Ovary (tissue), 9 donors: ENCODE measurements around the gene B3GALT4. TPM values are rescaled to one million over a fixed set of nuclear protein-coding genes. Genes with fewer than 3 reads are reported as not detected.

Experiments used
- DNase-seq, 5 donors: peaks; one replicate each; pipeline ENCODE4 v3.0.0-alpha.2; 2019 to 2020
- H3K27ac ChIP-seq, 2 donors: fragments of 200-600 bp; one replicate each; pipeline versions ENCODE4 v1.5.1 to v1.8.0; 2019 to 2022
- H3K27me3 ChIP-seq: fragments of 200-600 bp; one replicate; pipeline ENCODE4 v1.8.0; 2022
- H3K36me3 ChIP-seq: fragments of 200-600 bp; sonication (generic); one replicate; pipeline ENCODE4 v1.5.1; 2019
- H3K4me1 ChIP-seq: one replicate; pipeline ENCODE4 v1.8.1; 2013; ENCODE audit warnings: mild to moderate bottlenecking, moderate library complexity; ENCODE audit not compliant: insufficient read depth
- H3K4me3 ChIP-seq: fragments of 200-600 bp; sonication (generic); one replicate; pipeline ENCODE4 v1.5.1; 2017
- H3K9me3 ChIP-seq, 2 donors: fragments of 200-600 bp in 1 of 2; sonication (generic) in 1 of 2; one replicate each; pipeline versions ENCODE4 v1.5.1 to v1.8.1; 2013 to 2019; ENCODE audit warnings: mild to moderate bottlenecking in 1 of 2, moderate library complexity in 1 of 2
- EP300 ChIP-seq: sonication (generic); formaldehyde crosslinking; IDR thresholded peaks from one replicate; pipeline ENCODE4 v1.6.1; 2017; ENCODE audit warnings: antibody characterized with exemption
- POLR2A ChIP-seq: fragments of 450-650 bp; IDR thresholded peaks from one replicate; pipeline ENCODE4 v1.6.1; 2017; ENCODE audit warnings: antibody characterized with exemption, mild to moderate bottlenecking, moderate library complexity
- WGBS, 3 donors: extraction: QIAGEN DNeasy Blood & Tissue Kit in 1 of 3; methylation state at CpG; one replicate each; pipeline versions ENCODE4 v1.1.5 to v1.1.7; 2013 to 2017; 5-methylcytosine and 5-hydroxymethylcytosine counted together
- intact Hi-C, 4 donors: fragments of 100-400 bp; cut with DNase I; formaldehyde crosslinking; loops; one replicate each; pipeline versions ENCODE4 v1.11.0 to v1.15.1; 2022 to 2023
- polyA plus RNA-seq, 2 donors: library from polyadenylated mRNA; stranded (reverse); fragments of 200-250 nt in 1 of 2; fragments of 350-450 nt in 1 of 2; fragmentation: Illumina TruSeq in 1 of 2; extraction: RNeasy Lipid Tissue Mini Kit (QIAGEN cat#74804) in 1 of 2; gene quantifications; one replicate each; pipeline ENCODE4 v1.2.3, GENCODE V29; 2013 to 2014
- total RNA-seq, 7 donors: library from RNA; depleted of rRNA in 2 of 7; stranded (reverse); fragments of >200 nt in 2 of 7; fragmentation: NEBNext Ultra II Directional in 3 of 7; extraction: Animal tissue kit (Norgen Biotek cat#: 25700) in 3 of 7; gene quantifications; one replicate each; pipeline versions ENCODE4 v1.1.0 to v1.2.4, GENCODE V29; 2016 to 2023
- TF ChIP-seq, protein P1 (sequence below), 3 donors: fragments of 450-650 bp in 2 of 3; fragments of 200-600 bp in 1 of 3; IDR thresholded peaks; one replicate each; pipeline versions ENCODE4 v1.5.1 to v1.8.0; 2016 to 2022; ENCODE audit warnings: antibody characterized with exemption in 3 of 3, mild to moderate bottlenecking in 1 of 3
- donor health status: DM: no; HTN: no; CAD: no; lungs with moderate emphysema.
- donor health status: DM: no; HTN: no; CAD: no.
- donor health status: Bipolar disorder and iron deficiency.
- donor health status: DM: yes; HTN: yes; CAD: no.
- donor health status: DM: no; HTN: no; CAD: no.
- donor health status: DM: yes; HTN: yes; CAD: no.

B3GALT4 gene
- total and polyA plus RNA-seq, 9 donors: 2.7 to 10.6 (median 6.9) TPM

DNA sequence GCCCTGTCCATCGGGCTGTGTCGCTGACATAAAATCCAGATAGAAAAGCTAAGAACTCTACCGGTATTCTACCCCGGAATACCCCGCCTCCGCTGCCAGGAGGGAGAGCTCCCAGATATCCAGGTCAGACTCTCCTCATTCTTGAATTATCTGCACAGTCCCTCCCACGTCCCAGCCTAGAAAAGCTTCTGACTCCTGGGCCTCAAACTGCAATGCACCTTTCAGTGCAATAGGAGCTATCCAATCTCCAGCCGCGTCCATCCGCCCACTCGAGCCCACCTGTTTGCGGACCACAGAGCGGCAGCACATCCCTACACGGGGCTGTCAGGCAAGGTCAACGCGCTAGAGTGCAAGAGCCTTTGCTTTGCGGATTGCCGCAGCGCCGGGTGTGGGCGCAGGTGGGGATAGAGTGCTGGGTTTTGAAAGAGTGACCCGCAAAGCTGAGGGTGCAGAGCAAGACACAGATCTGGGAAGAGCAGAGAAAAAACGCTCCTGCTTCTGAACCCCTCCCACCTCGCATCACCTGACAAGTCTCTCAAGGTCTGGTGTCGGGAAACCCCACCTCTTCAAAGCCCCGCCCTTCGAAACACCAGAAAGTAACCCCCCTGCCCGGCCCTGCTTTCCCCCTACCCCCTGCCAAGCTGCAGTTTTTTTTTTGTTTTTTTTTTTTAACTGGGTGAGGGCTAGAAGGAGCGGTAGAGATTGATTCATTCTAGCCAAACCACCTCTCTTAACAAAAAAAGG lies 35.6 kb downstream of the B3GALT4 start:
- Histone ChIP-seq H3K27me3 (no peaks in the 10 kb centered on the region), H3K9me3 (no peaks in the 10 kb centered on the region), H3K36me3 (no peaks in the 10 kb centered on the region), H3K4me3 (peak overlapping the region; percentile 64), H3K4me1 (peaks cover 8% of the 10 kb centered on the region), H3K27ac (peak overlapping the region; percentile 93 to 96)
- no peak for TF ChIP-seq EP300
- no peak for TF ChIP-seq POLR2A
- TF ChIP-seq, protein P1, sequence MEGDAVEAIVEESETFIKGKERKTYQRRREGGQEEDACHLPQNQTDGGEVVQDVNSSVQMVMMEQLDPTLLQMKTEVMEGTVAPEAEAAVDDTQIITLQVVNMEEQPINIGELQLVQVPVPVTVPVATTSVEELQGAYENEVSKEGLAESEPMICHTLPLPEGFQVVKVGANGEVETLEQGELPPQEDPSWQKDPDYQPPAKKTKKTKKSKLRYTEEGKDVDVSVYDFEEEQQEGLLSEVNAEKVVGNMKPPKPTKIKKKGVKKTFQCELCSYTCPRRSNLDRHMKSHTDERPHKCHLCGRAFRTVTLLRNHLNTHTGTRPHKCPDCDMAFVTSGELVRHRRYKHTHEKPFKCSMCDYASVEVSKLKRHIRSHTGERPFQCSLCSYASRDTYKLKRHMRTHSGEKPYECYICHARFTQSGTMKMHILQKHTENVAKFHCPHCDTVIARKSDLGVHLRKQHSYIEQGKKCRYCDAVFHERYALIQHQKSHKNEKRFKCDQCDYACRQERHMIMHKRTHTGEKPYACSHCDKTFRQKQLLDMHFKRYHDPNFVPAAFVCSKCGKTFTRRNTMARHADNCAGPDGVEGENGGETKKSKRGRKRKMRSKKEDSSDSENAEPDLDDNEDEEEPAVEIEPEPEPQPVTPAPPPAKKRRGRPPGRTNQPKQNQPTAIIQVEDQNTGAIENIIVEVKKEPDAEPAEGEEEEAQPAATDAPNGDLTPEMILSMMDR (IDR thresholded peaks at IDR 0.05): no peak
- WGBS, 3 donors: 2 to 3% (median 2%) methylated on average over 28 to 29 of the region's 29 CpGs
- peak; percentile 66 to 78 (median 71) for DNase-seq
- intact Hi-C loops: loop anchor here in 2 of 4 donors (10.0 kb wide), 2 partner anchors 102 to 112 kb away; partner anchors contain the start of genes CUTA (in 1 of the 2), PHF1 (in 1 of the 2) and SYNGAP1 (in 1 of the 2)

- peak overlapping the region; percentile 64 for H3K4me3 ChIP-seq
- DNase-seq: peak in 4 of 5 donors; percentile 40 to 70 (median 60)
- H3K27me3 ChIP-seq: no peaks in the 10 kb centered on the region
- H3K36me3 ChIP-seq: no peaks in the 10 kb centered on the region
- H3K27ac ChIP-seq: peak overlapping the region; percentile 93 to 96
- intact Hi-C loops: loop anchor here in 2 of 4 donors (10.0 kb wide), 2 partner anchors 102 to 112 kb away; partner anchors contain the start of genes CUTA (in 1 of the 2), PHF1 (in 1 of the 2) and SYNGAP1 (in 1 of the 2)
- peaks cover 8% of the 10 kb centered on the region for H3K4me1 ChIP-seq
- WGBS, 3 donors: 1% methylated on average over 27 to 33 of the region's 33 CpGs
- TF ChIP-seq POLR2A (no peak), EP300 (no peak)
- TF ChIP-seq, protein P1 (IDR thresholded peaks at IDR 0.05): no peak
- H3K9me3 ChIP-seq: no peaks in the 10 kb centered on the region
Observed at GRCh38 chr6:33313105-33313708, 36.3 kb downstream of the B3GALT4 start.

- no peaks in the 10 kb centered on the region for H3K9me3 ChIP-seq
- peak within 1 kb of the TSS; percentile 64 for H3K4me3 ChIP-seq
- no peaks in the 10 kb centered on the region for H3K36me3 ChIP-seq
- peak within 1 kb of the TSS; percentile 93 to 96 for H3K27ac ChIP-seq
- intact Hi-C loops: loop anchor here in 2 of 4 donors (10.0 kb wide), 2 partner anchors 101 to 111 kb away; partner anchors contain the start of genes CUTA (in 1 of the 2), PHF1 (in 1 of the 2) and SYNGAP1 (in 1 of the 2)
- peaks cover 8% of the 10 kb centered on the region for H3K4me1 ChIP-seq
- no peaks in the 10 kb centered on the region for H3K27me3 ChIP-seq
- WGBS, 3 donors: 0% methylated on average over 47 of the region's 47 CpGs
- TF ChIP-seq POLR2A: peak; percentile 40
- TF ChIP-seq, protein P1 (IDR thresholded peaks at IDR 0.05): no peak
- DNase-seq: peak in 4 of 5 donors; percentile 55 to 73 (median 70)
Observed at GRCh38 chr6:33313709-33314514, 37.0 kb downstream of the B3GALT4 start, which contains the start of gene TAPBP. Gene TAPBP (minus strand): TSS chr6:33314078. CDS start chr6:33314041, 37 bp downstream.

DNA sequence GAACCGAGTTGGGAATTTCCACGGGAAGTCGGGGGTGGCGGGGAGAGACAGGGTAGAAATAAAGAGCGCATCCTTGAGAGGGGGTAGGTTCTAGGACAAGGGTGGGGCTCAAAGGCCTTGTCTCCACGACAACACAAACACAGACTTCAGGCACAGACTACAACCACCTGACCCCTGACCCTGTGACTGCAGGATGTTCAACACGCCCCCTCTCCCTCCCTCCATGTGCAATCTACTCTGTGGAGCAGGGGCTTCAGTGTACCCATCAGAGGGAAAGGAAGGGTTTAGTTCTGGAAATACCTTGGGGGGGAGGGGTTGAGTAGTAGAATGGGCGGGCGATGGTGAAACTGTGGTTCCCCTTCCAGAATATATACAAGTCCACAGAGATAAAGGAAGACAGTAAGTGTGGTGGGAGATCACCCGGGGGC lies 37.6 kb downstream of the B3GALT4 start:
- Histone ChIP-seq H3K4me1 (peaks cover 8% of the 10 kb centered on the region), H3K36me3 (no peaks in the 10 kb centered on the region), H3K4me3 (peak overlapping the region; percentile 64), H3K27ac (peak overlapping the region; percentile 93 to 96), H3K27me3 (no peaks in the 10 kb centered on the region), H3K9me3 (no peaks in the 10 kb centered on the region)
- DNase-seq: peak in 4 of 5 donors; percentile 67 to 85 (median 68)
- intact Hi-C loops: loop anchor here in 2 of 4 donors (10.0 kb wide), 2 partner anchors 100 to 110 kb away; partner anchors contain the start of genes CUTA (in 1 of the 2), PHF1 (in 1 of the 2) and SYNGAP1 (in 1 of the 2)
- 0 to 1% (median 1%) methylated on average over 10 of the region's 10 CpGs for WGBS, 3 donors
- TF ChIP-seq, protein P1 (IDR thresholded peaks at IDR 0.05): no peak
- TF ChIP-seq POLR2A: peak; percentile 34
